CD4-positive, alpha-beta T cell treated with Interleukin-6 at 100 ng/mL for 8 hours (primary cell): ENCODE data around the gene GPC2.
"Not testable (repeated sequence)": the region's sequence is repeated elsewhere in the genome, so short reads cannot be mapped to it uniquely, and the experiment has no call there.

Source experiments
- DNase-seq: peaks from one replicate; pipeline ENCODE4 v3.0.0-alpha.2; 2020; ENCODE audit warnings: mixed read lengths, low spot score

GPC2 gene

GRCh38 chr7:100177045-100178001, at the start of gene GPC2, which contains the start of gene STAG3:
Gene GPC2 (minus strand): TSS chr7:100177381. CDS start chr7:100177199, 182 bp downstream.
Gene STAG3 (plus strand): TSS chr7:100177918. CDS start chr7:100180557, 2,639 bp downstream.
- peak; percentile 96 for DNase-seq

DNA sequence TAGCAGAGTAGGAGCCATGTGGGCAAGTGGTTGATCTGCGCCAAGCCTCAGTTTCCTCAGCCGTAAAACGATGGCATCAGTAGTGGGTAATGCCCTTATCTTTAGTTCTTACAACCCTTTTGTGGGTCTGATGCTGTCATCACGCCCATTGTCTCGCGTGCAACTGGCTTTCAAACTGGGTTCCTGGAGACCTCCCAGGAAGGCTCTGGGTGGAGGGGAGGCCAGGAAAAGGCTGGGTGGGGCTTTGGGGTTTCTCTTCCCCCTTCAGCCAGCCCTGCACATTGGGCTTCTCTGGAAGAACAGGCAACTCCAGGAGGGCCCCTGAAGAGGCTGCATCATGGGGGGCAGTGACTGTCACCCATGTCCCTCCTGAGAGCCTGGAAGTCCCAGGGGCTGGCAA, 47.7 kb upstream of the GPC2 start:
- DNase-seq, result not testable (repeated sequence)

GRCh38 chr7:100223376-100223927, 46.3 kb upstream of the GPC2 start:
- DNase-seq, result not testable (repeated sequence)

DNA sequence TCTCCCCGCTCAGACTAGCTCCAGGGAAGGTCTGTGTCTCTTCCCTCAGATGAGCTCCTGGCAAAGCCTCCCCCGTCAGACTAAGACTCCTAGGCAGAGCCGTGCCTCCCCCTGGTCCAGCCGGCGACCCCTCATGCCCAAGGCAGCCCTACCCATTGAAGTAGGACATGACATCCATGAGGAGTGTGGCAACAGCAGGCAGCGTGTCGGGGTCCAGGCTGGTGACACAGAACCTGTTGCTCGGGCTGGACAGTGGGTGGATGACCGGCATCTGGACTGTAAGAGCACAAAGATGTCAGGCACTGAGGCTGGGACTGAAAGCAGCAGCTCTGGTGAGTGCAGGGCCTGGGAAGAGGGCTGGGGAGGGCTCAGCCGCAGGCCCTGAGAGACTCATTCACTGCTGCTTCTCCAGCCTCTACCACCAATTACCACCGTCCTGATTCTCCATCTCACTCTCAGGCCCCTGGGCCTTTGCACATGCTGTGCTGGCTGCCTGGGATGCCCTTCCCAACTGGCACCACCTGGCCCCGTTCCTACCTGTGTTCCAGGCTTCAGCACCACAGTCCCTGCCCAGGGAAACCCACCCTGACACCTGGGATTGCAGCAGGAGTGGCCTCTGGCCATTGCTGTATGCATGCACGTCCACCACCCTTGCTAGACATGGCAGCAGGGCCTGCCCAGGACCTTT, 45.4 kb upstream of the GPC2 start:
- no peak for DNase-seq

DNA sequence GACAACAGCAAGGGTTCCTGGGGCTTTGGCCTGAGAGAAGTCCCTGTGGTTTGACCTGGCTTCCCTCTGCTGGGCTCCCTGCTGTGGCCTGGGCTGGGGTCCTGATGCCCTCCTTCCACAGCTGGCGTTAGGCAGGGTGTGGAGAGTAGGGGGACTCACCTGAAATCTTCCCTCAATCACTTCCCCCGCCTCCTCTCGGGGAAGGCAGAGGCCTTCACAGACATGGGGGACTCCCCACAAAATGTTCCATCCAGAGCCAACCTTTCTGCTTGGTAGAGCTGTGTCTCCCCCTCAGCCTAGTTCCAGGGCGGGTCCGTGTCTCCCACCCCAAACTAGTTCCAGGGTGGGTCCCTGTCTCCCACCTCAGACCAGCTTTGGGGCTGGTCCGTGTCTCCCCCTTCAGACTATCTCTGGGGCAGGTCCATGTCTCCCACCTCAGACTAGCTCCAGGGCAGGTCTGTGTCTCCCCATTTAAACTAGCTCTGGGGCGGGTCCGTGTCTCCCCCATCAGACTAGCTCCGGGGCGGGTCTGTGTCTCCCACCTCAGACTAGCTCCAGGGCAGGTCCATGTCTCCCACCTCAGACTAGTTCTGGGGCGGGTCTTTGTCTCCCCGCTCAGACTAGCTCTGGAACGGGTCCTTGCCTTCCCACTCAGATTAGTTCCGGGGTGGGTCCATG, 44.7 kb upstream of the GPC2 start:
- no peak for DNase-seq

DNA sequence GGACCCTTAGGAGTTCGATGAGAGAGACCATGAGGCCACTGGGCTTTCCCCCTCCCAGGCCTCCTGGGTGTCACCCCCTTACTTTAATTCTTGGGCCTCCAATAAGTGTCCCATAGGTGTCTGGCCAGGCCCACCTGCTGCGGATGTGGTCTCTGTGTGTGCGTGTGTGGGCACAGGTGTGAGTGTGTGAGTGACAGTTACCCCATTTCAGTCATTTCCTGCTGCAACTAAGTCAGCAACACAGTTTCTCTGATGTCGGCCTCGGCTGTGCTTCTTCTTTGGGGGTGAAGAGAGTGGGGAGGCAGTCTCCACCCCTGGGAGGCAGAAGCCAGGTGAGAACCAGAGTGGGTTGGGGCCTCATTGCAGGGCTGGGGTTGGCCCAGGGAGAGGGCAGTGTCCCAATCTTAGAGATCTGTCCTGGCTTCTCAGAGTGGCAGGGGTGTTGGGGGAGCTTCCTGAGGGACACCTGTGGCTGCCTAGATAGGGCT, 44.1 kb upstream of the GPC2 start:
- DNase-seq, result peak; percentile 90

DNA sequence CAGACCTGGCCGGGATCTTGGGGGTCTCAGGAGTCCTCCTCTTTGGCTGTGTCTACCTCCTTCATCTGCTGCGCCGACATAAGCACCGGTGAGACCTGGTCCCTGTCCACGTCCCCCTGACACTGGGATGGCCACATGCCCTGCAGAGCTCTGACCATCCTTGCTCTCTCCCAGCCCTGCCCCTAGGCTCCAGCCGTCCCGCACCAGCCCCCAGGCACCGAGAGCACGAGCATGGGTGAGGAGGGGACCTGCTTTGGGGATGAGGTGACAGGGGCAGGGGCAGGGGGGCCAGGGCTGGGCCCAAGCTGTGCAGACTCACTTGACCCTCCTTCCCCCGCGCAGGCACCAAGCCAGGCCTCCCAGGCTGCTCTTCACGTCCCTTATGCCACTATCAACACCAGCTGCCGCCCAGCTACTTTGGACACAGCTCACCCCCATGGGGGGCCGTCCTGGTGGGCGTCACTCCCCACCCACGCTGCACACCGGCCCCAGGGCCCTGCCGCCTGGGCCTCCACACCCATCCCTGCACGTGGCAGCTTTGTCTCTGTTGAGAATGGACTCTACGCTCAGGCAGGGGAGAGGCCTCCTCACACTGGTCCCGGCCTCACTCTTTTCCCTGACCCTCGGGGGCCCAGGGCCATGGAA, 43.5 kb upstream of the GPC2 start:
- DNase-seq, result peak; percentile 13

- DNase-seq, result peak; percentile 38
These were observed 42.8 kb upstream of the GPC2 start, which contains the start of gene PVRIG for GRCh38 chr7:100219801-100220585. Gene PVRIG (plus strand): TSS chr7:100219949. CDS start chr7:100219971, 22 bp downstream.

DNA sequence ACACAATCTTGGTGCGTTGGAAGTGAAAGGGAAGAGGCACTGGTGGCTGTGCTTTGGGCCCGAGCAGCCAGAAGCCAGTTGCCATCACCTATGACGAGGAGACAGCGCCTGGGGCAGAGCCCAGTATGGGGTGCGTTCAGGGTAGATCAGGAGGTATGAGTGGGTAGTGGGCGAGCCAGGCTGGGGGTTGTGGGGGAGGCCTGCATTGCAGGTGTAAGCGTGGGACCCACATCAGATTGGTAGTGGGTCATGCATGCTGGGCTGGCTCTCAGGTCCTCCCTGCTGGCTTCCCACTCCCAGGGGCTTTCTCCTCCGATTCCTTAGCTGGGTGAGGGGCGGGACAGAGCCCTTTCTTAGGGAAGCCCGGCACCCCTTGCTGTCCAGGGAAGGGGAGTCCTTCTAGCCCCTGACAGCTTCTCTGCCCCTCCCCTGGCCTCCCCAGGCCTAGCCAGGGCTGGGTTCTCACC, 42.1 kb upstream of the GPC2 start:
- no peak for DNase-seq

DNA sequence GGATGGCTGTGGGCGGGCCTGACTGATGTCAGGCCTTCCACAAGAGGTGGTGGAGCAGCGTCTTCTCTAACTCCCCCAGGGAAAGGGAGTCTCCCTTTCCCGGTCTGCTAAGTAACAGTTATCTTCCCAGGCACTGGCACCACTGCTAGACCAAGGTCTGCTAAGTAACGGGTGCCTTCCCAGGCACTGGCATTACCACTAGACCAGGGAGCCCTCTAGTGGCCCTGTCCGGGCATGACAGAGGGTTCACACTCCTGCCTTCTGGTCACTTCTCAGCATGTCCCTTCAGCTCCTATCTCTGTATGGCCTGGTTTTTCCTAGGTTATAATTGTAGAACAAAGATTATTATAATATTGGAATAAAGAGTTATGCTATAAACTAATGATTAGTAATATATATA, 40.8 kb upstream of the GPC2 start:
- peak; percentile 56 for DNase-seq

GRCh38 chr7:100215895-100216294, 38.7 kb upstream of the GPC2 start:
- DNase-seq, result no peak

GRCh38 chr7:100214356-100214755, 37.2 kb upstream of the GPC2 start:
- peak; percentile 24 for DNase-seq

GRCh38 chr7:100213672-100214071, 36.5 kb upstream of the GPC2 start:
- DNase-seq, result no peak

DNA sequence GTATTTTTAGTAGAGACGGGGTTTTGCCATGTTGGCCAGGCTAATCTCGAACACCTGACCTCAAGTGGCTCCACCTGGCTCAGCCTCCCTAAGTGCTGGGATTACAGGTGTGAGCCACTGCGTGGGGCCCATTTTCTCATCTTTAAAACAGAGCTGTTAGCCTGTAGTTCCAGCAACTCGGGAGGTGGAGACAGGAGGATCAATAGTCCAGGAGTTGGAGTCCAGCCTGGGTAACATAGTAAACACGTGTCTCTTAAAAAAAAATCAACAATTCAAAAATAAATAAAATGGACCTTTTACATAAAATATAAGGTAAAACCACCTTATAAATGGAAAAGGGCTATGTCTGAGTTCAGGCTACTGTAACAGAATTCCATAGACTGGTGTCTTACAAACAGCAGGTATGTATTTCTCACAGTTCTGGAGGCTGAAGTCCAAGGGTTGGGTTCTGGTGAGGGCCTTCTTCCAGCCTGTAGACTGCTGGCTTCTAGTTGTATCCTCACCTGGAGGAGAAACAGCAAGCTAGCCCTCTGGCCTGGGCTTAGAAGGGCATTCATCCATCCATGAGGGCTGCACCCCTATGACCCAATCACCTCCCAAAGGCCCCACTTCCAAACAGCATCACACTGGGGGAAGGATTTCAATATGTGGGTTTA, 35.6 kb upstream of the GPC2 start:
- DNase-seq, result no peak

GRCh38 chr7:100211342-100211780, 34.2 kb upstream of the GPC2 start:
- DNase-seq, result peak; percentile 61

DNA sequence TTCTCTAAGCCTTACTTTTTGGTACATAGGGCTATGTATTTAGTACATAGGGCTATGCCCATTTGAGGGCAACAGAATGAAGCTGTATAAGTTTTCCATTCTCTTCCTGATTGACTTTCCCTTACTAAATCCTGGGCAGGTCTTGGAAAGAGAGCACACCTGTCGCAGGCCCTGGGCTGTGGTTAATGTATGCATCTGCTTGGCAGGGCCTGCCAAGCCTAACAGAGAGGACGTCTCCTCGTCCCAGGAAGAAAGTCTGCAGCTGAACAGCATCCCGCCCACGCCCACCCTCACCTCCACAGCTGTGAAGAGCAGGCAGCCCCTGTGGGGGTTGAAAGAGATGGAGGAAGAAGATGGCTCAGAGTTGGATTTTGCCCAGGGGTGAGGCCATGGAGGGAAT, 33.6 kb upstream of the GPC2 start:
- DNase-seq, result no peak

- no peak for DNase-seq
These were observed 32.3 kb upstream of the GPC2 start for GRCh38 chr7:100209493-100209892.

GRCh38 chr7:100208911-100209408, 31.8 kb upstream of the GPC2 start:
- DNase-seq, result peak; percentile 32

- no peak for DNase-seq
These were observed 27.3 kb upstream of the GPC2 start for GRCh38 chr7:100204454-100204853.

DNA sequence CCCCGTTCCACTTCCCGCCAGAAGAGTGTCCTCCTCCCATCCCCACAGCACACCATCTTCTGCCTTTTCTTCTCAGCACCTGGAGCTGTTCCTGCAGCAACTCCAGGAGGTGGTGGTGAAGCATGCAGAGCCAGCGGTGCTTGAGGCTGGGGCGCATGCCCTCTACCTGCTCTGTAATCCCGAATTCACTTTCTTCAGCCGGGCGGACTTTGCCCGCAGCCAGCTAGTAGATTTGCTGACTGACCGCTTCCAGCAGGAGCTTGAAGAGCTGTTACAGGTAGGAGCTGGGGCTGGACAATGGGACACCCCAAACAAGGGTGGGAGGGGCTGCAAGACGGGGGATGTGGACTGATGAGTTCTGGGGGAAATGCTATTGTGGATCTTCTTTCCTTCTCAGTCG, 23.5 kb upstream of the GPC2 start:
- DNase-seq, result no peak
